ENCODE results near the gene SMARCB1. TPM values are rescaled to one million over a fixed set of nuclear protein-coding genes. Genes with fewer than 3 reads are reported as not detected.

SMARCB1 gene
- total and polyA plus RNA-seq, 2 experiments from 2014 or later: 114 to 132 TPM

GRCh38 chr22:23827351-23827995, 40.7 kb downstream of the SMARCB1 start:
- Mint-ChIP-seq H3K27me3 (ENCODE audit: insufficient read depth, low read depth, poor library complexity) (peaks cover 17% of the 10 kb centered on the region), H3K27ac (no peak overlapping the region; the same call in 1 of the 2 replicates), H3K4me3 (no peak overlapping the region), H3K9me3 (no peaks in the 10 kb centered on the region; the same call in 2 of the 3 replicates), H3K4me1 (peaks cover 2% of the 10 kb centered on the region; the same call in 1 of the 3 replicates), H3K36me3 (ENCODE audit: low read depth) (peaks cover 73% of the 10 kb centered on the region)
- DNase-seq (ENCODE audit: low spot score) (no peak), ATAC-seq (no peak; the same call in 1 of the 3 replicates)
- 0 out of 2 replicates have a peak, but pooled peaks cover 4% of the 10 kb centered on the region for H4K20me1 ChIP-seq (replicated peaks; ENCODE audit: insufficient read depth)
- H3K9me2 ChIP-seq (ENCODE audit: insufficient read depth): no peaks in the 10 kb centered on the region
- H3K36me3 ChIP-seq (ENCODE audit: insufficient read depth): peaks cover 10% of the 10 kb centered on the region; the same call in 1 of the 2 replicates
- H3K79me2 ChIP-seq (replicated peaks; ENCODE audit: insufficient read depth): no peaks in the 10 kb centered on the region
- H3K27me3 ChIP-seq (ENCODE audit: insufficient read depth): no peaks in the 10 kb centered on the region
- no peak for TF ChIP-seq ETS1 (IDR thresholded peaks at IDR 0.05)
- TF ChIP-seq ZNF331 (CRISPR knock-in tag; IDR thresholded peaks at IDR 0.05; ENCODE audit: low read depth): no peak
- no peak for TF ChIP-seq EZH2 (IDR thresholded peaks at IDR 0.05; ENCODE audit: low read depth, unreplicated experiment)
- no peak for TF ChIP-seq EZH2phosphoT487 (IDR thresholded peaks at IDR 0.05; ENCODE audit: unreplicated experiment)
- no peak for TF ChIP-seq ZNF114 (CRISPR knock-in tag; IDR thresholded peaks at IDR 0.05)
- TF ChIP-seq NANOG (IDR thresholded peaks at IDR 0.05; ENCODE audit: borderline replicate concordance): no peak
- TF ChIP-seq STAT1 (IDR thresholded peaks at IDR 0.05; ENCODE audit: unreplicated experiment): no peak
- TF ChIP-seq ZNF462 (CRISPR knock-in tag; IDR thresholded peaks at IDR 0.05): no peak
- no peak for TF ChIP-seq CREB1 (CRISPR knock-in tag; IDR thresholded peaks at IDR 0.05; ENCODE audit: low read depth)
- TF ChIP-seq POLR2AphosphoS5 (IDR thresholded peaks at IDR 0.05; ENCODE audit: low read depth): no peak
- TF ChIP-seq JUNB (IDR thresholded peaks at IDR 0.05; ENCODE audit: unreplicated experiment): no peak
- TF ChIP-seq CTCF (conservative IDR thresholded peaks at IDR 0.05; ENCODE audit: low read depth in 2 of 2): no peak
- no peak for TF ChIP-seq REST (IDR thresholded peaks at IDR 0.05; ENCODE audit: unreplicated experiment)
- no peak overlapping the region for H2AFZ ChIP-seq
- H3F3A ChIP-seq (replicated peaks; ENCODE audit: low read depth): no peaks in the 10 kb centered on the region
- H3K4me2 ChIP-seq: no peak overlapping the region
- no peaks in the 10 kb centered on the region for H3K4me1 ChIP-seq (ENCODE audit: insufficient read depth)
- no peak overlapping the region for H3K27ac ChIP-seq (ENCODE audit: low read depth)
- no peak overlapping the region for H3K4me3 ChIP-seq

Measured in GM23338 (cell line).